ENCODE data around the gene LBX2.

LBX2 gene

GRCh38 chr2:74525717-74526648, 26.6 kb upstream of the LBX2 start, which contains the start of gene DQX1:
Gene DQX1, minus strand, starts transcription at chr2:74526231. Its CDS starts 502 bp downstream, at chr2:74525729.
- FAIRE-seq = no peak

- FAIRE-seq = no peak
Observed at GRCh38 chr2:74524955-74525716, 25.7 kb upstream of the LBX2 start.

DNA sequence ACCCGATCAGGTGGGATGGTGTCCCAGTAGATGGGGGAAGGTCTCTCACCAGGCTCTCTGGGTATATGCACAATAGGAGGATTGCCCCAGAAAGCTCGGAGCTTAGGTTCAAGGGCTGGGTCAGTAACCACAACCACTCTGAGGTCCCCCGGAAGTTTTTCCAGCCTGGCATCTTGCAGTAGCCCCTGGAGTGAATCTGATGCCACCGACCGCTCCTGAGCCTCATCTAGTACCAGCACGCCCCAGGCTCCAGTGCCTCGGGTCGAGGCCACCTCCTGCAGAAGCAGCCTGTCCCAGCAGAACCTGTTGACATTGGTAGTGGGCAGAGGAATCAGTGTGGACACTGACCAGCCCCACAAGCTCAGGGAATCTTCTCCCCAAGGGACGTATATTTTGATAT, 24.6 kb upstream of the LBX2 start:
- no peak for FAIRE-seq

GRCh38 chr2:74522516-74522915, 23.1 kb upstream of the LBX2 start:
- FAIRE-seq = no peak

DNA sequence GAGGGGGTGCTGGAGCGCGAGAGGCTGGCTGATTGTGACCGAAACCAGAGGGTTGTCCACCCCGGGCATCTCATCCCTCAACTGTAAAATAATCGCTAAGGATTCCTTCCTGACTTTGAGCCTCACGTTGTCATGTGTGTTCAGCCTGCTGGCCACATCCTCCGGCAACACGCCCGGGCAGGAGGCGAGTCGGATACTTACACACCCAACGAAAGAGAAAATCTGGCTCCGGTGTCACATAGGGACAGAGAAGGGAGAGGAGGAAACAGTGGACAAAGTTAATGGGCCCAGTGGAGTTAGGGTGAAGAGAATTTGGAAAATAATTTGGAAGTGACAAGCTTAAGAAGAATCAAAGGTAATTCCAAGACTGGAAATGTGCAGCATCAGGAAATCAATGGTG, 17.2 kb upstream of the LBX2 start:
- FAIRE-seq = no peak

- no peak for FAIRE-seq
Observed at GRCh38 chr2:74515981-74516633, 16.7 kb upstream of the LBX2 start.

DNA sequence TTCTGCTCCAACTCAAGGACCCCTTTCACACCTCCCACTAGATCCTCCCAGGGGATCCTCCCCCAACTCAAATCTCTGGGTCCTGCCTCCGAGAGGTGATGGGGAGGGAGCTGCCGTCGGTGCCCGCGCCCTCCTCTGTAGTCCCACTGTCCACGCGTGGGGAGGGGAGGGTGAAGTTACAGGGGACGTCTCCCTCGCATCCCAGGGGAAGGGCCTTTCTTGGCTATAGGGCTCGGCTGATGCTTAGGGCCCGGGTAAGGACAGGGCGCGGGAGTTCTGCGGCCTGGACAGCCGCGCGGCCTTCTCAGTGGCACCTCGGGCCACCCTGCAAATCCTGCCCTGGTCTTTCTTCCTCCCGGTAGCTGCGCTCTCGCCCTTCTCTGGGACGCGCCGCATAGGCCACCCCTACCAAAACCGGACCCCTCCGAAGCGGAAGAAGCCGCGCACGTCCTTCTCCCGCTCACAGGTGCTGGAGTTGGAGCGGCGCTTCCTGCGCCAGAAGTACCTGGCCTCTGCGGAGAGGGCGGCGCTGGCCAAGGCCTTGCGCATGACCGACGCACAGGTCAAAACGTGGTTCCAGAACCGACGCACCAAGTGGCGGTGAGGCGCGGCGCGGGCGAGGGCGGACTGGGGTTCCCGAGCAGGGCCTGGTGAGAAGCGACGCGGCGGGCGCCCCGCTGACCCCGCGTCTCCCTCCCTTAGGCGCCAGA, 16.0 kb upstream of the LBX2 start:
- no peak for FAIRE-seq

- FAIRE-seq = no peak
Observed at GRCh38 chr2:74514368-74515270, 15.2 kb upstream of the LBX2 start, which contains the start of gene TLX2. Gene TLX2, plus strand, starts transcription at chr2:74514450. Its CDS starts 357 bp downstream, at chr2:74514807.

- FAIRE-seq = no peak
Observed at GRCh38 chr2:74513605-74514367, 14.4 kb upstream of the LBX2 start.

GRCh38 chr2:74512744-74513604, 13.6 kb upstream of the LBX2 start:
- no peak for FAIRE-seq

- no peak for FAIRE-seq
Observed at GRCh38 chr2:74511104-74511989, 11.9 kb upstream of the LBX2 start.

GRCh38 chr2:74510272-74510671, 10.9 kb upstream of the LBX2 start:
- FAIRE-seq = no peak

DNA sequence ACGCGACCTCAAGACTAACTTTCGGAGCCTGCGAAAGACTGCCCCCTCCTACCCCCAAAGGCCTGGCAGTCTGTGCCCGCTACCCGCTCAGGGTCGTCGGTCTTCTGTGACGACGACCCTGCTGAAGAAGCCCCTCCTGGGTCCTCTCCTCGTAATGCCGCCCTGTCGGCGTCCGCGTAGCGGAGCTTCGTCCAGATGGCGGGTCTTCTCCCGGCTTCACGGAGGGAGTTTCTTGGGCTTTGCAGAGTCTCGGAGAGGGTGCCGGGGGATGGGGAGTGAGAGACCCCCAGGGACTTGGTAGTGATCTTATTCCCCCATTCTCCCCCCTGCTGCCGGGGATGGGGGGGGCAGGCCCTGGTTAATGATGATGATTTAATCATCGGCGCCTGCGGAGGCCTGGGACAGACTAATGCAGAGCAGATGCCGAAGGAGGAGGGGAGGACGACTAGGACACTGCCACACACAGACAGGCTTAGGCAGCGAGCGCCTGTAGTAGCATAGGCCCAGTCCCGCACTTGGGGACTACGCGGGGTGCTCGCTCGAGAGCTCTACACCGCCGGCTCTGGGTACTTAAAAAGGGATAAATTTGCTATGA, 8.6 kb upstream of the LBX2 start:
- no peak for FAIRE-seq

- FAIRE-seq = no peak
Observed at GRCh38 chr2:74507145-74507925, 7.9 kb upstream of the LBX2 start, which contains the start of gene PCGF1. Gene PCGF1, minus strand, starts transcription at chr2:74507695. Its CDS starts 27 bp downstream, at chr2:74507668.

GRCh38 chr2:74505448-74506246, 6.2 kb upstream of the LBX2 start:
- FAIRE-seq = no peak

- no peak for FAIRE-seq
Observed at GRCh38 chr2:74504591-74504990, 5.2 kb upstream of the LBX2 start.
